Central memory CD4-positive, alpha-beta T cell (primary cell): ENCODE data around the gene PNMA8C.
"Not testable (repeated sequence)": the region's sequence is repeated elsewhere in the genome, so short reads cannot be mapped to it uniquely, and the experiment has no call there.

Experiments used
- DNase-seq: peaks from one replicate; pipeline ENCODE4 v3.0.0; 2022

The PNMA8C gene

GRCh38 chr19:46386996-46387712, 41.6 kb downstream of the PNMA8C start:
- DNase-seq, result no peak

GRCh38 chr19:46386151-46386550, 42.6 kb downstream of the PNMA8C start:
- DNase-seq, result no peak

GRCh38 chr19:46385636-46386035, 43.1 kb downstream of the PNMA8C start:
- DNase-seq, result no peak

GRCh38 chr19:46384396-46384795, 44.3 kb downstream of the PNMA8C start:
- DNase-seq, result no peak

- DNase-seq, result no peak
These were observed 44.9 kb downstream of the PNMA8C start for GRCh38 chr19:46383846-46384245.

- DNase-seq, result no peak
These were observed 45.4 kb downstream of the PNMA8C start for GRCh38 chr19:46383171-46383815.

- no peak for DNase-seq
These were observed 46.9 kb downstream of the PNMA8C start for GRCh38 chr19:46381756-46382345.

GRCh38 chr19:46381346-46381745, 47.4 kb downstream of the PNMA8C start:
- DNase-seq, result no peak

GRCh38 chr19:46380690-46381089, 48.0 kb downstream of the PNMA8C start:
- no peak for DNase-seq

- no peak for DNase-seq
These were observed 50.5 kb downstream of the PNMA8C start for GRCh38 chr19:46378268-46378667.

GRCh38 chr19:46376241-46377153, 52.2 kb downstream of the PNMA8C start:
- DNase-seq, result no peak

GRCh38 chr19:46375476-46376067, 53.2 kb downstream of the PNMA8C start:
- not testable (repeated sequence) for DNase-seq
